Astrocyte of the spinal cord (primary cell): ENCODE measurements around the gene VENTX.
A peak's percentile ranks its signal among the peaks of the same experiment; 100 is the strongest.
"Not testable (repeated sequence)": the region's sequence is repeated elsewhere in the genome, so short reads cannot be mapped to it uniquely, and the experiment has no call there.

Experiments used
- DNase-seq: peaks from one replicate; pipeline ENCODE4 v3.0.0; 2011; ENCODE audit warnings: low read depth, low spot score
- H3K4me3 ChIP-seq: 2 replicates; pipeline ENCODE4 v1.5.1; 2011; ENCODE audit warnings: low read depth, mild to moderate bottlenecking, low read length, moderate library complexity
- CTCF ChIP-seq: IDR thresholded peaks from 2 replicates; pipeline ENCODE4 v1.5.1; 2012; ENCODE audit warnings: low read depth, mild to moderate bottlenecking, low read length, inconsistent platforms
- in situ Hi-C: cut with HindIII; loops from 2 replicates; pipeline ENCODE4 v1.10.0; 2017; ENCODE audit warnings: low sequenced_read_pairs

VENTX gene

GRCh38 chr10:133260895-133261725 is 23.5 kb downstream of the VENTX start:
- DNase-seq, result peak; percentile 22
- no peak for TF ChIP-seq CTCF
- in situ Hi-C loops, result no loop called here
- H3K4me3 ChIP-seq, result peak overlapping the region; percentile 35

GRCh38 chr10:133261726-133262325 is 24.2 kb downstream of the VENTX start:
- TF ChIP-seq CTCF, result no peak
- peak overlapping the region; percentile 37 for H3K4me3 ChIP-seq
- DNase-seq, result peak; percentile 44
- in situ Hi-C loops, result no loop called here

DNA sequence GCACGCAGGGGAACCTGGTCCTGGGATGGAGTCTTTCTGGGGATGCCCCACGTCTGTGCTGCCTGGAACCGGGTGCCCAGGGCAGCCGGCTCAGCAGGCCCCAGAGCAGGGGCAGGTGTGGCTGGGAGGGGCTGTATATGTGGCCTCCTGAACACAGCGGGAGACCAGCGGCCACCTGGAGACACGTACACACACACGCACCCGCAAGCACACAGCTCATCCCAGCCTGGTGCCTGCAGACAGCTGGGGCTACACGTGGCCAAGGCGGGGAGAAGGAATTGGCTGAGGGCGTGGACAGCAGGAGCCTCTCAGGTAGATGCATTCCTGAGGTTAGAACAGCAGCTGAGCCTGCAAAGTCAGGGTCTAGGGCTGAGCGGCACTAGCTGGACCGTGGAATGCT is 25.0 kb downstream of the VENTX start:
- H3K4me3 ChIP-seq, result no peak overlapping the region
- no peak for DNase-seq
- in situ Hi-C loops, result no loop called here
- no peak for TF ChIP-seq CTCF

DNA sequence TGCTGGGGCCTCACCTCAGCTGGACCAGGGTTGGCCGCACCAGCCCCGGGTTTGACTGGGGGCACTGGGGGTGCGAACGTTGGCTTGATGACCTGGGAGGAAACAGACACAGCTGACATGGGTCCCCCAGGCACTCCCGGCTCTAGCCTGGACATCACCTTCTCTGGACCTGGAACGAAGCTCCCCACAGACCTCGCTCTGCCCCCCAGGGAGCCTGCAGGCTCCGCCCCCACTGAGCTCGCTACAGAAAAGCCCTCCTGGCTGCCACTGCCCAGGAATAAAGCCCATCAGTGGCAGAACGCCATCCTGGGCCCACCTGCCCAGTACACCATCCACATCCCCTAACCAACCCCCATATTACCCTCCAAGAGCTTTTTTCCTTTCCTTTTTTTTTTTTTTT is 26.0 kb downstream of the VENTX start:
- H3K4me3 ChIP-seq, result no peak overlapping the region
- DNase-seq, result no peak
- in situ Hi-C loops, result no loop called here
- no peak for TF ChIP-seq CTCF

DNA sequence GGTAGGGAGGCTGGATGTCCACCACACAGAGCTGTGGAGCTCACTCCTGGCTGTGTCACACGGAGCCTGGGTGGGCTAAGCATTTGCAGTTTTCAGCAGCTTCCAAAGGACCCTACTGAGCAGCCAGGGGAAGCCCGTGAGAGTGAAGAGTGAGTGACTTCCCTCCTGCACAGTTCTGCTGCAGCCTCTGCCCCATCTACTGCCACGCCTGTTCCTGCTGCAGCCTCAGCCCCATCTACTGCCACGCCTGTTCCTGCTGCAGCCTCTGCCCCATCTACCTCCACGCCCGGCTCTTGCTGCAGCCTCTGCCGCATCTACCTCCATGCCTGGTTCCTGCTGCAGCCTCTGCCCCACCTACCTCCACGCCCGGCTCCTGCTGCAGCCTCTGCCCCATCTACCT is 26.8 kb downstream of the VENTX start:
- no peak for DNase-seq
- no peak overlapping the region for H3K4me3 ChIP-seq
- in situ Hi-C loops, result no loop called here
- TF ChIP-seq CTCF, result no peak

DNA sequence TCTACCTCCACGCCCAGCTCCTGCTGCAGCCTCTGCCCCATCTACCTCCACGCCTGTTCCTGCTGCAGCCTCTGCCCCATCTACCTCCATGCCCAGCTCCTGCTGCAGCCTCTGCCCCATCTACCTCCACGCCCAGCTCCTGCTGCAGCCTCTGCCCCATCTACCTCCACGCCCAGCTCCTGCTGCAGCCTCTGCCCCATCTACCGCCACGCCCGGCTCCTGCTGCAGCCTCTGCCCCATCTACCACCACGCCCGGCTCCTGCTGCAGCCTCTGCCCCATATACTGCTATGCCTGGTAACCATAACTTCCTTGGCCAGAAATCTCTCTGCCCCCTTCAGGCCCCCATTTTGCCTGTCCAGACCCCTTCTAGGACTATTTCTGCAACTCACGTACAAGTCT is 27.4 kb downstream of the VENTX start:
- DNase-seq, in situ Hi-C loops, H3K4me3 ChIP-seq: not testable (repeated sequence)

GRCh38 chr10:133266056-133266795 is 28.6 kb downstream of the VENTX start:
- TF ChIP-seq CTCF, result no peak
- H3K4me3 ChIP-seq, result no peak overlapping the region
- DNase-seq, result no peak
- in situ Hi-C loops, result no loop called here
